ENCODE results near the gene C5orf52.
"Not testable (repeated sequence)": the region's sequence is repeated elsewhere in the genome, so short reads cannot be mapped to it uniquely, and the experiment has no call there.

C5orf52 gene

GRCh38 chr5:157679801-157680200, 8.5 kb downstream of the C5orf52 start:
- DNase-seq = no peak

GRCh38 chr5:157680239-157680638, 8.9 kb downstream of the C5orf52 start:
- DNase-seq = no peak

DNA sequence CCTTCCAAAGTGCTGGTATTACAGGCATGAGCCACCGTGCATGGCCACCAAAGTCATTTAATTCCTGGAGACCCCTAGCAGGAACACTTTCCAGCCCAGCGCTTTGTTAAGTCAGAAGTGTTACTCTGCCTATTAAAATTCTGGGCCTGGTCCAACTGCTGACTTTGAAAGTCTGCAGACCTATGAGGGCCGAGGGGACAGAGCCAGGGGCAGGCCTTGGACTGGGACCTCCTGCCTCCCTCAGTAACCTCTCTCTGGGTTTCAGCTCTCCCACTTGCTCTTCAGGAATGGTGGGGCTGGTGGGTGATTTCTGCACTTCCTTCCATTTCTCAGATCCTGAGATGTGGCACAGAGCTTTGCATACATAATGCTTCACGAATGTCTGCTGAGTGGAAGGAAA, 9.7 kb downstream of the C5orf52 start:
- no peak for DNase-seq

DNA sequence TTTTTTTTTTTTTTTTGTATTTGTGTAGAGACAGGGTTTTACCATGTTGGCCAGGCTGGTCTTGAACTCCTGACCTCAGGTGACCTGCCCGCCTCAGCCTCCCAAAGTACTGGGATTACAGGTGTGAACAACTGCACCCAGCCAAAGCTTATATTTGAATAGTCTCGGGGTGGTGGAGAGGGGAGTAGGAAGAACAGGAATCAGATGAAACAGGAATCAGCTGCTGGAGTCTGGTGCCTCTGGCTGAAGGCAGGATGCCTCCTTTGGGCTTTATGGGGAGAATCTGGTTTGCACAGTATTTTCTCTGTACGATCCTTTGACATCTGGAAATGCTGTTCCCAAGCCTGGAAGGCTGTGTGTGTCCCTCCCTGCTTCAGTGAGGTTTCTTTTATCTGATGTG, 10.9 kb downstream of the C5orf52 start:
- DNase-seq = no peak

GRCh38 chr5:157686276-157687197, 15.2 kb downstream of the C5orf52 start:
- not testable (repeated sequence) for DNase-seq

DNA sequence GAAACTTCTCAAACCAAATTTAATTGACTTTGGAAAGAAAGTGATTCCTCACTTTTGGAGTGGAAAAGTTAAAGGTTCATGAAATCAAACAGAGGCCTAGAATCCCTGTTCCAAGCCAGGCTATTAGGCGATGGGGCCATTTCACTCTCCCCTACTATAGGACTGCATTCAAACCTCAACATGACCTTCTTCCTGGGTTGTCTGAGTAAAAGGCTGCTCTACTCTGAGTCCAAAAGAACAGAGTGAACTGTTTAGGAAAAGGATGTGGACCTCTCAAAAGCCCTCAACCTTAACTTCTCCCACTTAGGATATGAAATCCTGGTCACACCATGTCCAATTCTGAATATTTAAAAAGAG, 15.8 kb downstream of the C5orf52 start:
- DNase-seq = no peak

GRCh38 chr5:157689942-157690689, 18.8 kb downstream of the C5orf52 start:
- no peak for DNase-seq

DNA sequence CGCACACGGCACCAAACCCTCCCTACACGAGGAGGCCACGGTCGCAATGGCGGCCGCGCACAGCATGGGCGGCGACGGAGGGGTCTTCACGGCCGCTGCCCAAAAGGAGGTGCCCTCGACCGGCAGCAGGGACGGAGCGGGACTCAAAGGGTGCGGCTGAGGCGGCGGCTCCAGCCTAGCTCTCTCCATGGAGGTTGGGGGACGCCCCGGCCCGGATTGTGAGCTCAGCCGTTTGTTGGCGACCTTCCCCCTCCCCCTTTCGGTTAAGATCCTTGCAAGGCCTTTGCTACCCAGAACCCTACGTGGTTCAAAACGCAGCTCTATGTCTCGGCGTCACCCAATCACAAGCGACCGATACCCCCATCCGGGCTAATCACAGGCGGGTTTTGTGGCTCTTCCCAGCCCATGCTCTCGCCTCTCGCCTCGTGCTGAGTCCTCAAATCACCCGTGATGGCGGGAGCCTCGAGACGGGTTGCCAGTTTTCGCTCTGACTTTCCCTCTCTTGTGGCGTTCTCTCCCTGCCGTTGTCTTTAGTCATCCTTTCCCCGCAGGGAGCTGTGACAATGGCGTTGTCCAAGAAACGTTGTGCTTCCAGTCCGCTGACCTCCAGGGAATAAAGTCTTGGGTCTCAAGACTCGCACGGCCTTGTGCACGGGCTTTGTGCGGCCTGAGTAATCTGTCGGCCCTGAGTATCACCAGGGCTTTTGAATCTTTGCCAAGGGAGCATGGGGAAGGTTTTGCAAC, 19.5 kb downstream of the C5orf52 start:
- DNase-seq = no peak

DNA sequence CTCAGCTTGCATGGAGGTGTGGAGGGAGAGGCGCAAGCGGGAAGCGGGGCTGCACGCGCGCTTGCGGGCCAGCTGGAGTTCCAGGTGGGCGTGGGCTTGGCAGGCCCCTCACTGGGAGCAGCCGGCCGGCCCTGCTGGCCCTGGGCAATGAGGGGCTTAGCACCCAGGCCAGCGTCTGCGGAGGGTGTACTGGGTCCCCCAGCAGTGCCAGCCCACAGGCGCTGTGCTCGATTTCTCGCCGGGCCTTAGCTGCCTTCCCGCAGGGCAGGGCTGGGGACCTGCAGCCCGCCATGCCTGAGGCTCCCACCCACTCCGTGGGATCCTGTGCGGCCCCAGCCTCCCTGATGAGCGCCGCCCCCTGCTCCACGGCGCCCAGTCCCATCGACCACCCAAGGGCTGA, 22.5 kb downstream of the C5orf52 start:
- DNase-seq = not testable (repeated sequence)

- DNase-seq = not testable (repeated sequence)
Measured at GRCh38 chr5:157696154-157696553, 24.8 kb downstream of the C5orf52 start.

- not testable (repeated sequence) for DNase-seq
Measured at GRCh38 chr5:157698674-157699073, 27.3 kb downstream of the C5orf52 start.

GRCh38 chr5:157703736-157704135, 32.4 kb downstream of the C5orf52 start:
- DNase-seq = no peak

- no peak for DNase-seq
Measured at GRCh38 chr5:157708866-157709265, 37.5 kb downstream of the C5orf52 start.

GRCh38 chr5:157709346-157709745, 38.0 kb downstream of the C5orf52 start:
- no peak for DNase-seq

GRCh38 chr5:157710431-157710830, 39.1 kb downstream of the C5orf52 start:
- no peak for DNase-seq

DNA sequence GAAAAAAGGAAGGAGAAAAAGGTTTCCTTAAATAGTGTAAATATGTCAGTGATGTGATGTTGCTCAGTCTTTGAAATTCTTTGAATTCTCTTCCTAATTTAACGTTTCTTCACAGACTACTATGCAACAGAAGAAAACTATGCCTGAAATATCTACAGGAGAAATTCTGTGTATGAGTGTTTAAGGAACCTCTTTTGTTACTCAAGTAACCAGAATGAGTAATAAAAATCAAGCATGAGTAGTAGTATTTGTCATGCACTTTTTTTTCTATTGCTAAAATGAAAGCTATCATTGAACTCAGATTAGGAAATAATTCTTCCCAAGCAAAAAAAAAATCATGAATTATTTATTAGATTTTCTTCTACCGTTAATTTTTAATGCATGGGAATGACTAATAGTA, 39.5 kb downstream of the C5orf52 start:
- DNase-seq = no peak

- no peak for DNase-seq
Measured at GRCh38 chr5:157713830-157714595, 42.7 kb downstream of the C5orf52 start.

DNA sequence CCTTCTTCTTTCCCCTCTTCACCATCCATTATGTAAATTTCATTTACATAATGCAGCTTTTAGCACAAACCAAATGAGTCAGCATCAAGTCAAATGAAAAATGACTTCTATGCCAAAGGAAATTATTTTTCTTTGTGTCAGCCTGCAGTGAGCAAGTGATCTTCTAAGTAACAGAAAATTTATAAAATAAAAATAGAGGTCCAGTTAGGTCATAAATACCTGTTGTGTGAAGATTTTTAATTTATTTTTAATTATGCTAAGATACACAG, 43.2 kb downstream of the C5orf52 start:
- no peak for DNase-seq

DNA sequence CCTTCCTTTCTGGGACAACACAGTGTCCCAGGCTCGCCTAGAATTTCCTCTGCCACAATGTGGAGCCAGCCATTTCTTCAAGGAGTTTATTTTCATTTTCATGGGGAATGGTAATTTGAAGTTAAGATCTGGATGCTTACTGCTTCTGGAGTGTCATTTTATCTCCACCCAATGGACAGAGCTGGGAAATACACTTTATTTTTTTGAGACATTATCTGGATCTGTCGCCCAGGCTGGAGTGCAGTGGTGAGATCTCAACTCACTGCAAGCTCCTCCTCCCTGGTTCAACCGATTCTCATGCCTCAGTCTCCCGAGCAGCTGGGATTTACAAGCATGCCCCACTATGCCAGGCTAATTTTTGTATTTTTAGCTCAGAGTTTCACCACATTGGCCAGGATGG, 47.2 kb downstream of the C5orf52 start:
- DNase-seq = peak; percentile 53

DNA sequence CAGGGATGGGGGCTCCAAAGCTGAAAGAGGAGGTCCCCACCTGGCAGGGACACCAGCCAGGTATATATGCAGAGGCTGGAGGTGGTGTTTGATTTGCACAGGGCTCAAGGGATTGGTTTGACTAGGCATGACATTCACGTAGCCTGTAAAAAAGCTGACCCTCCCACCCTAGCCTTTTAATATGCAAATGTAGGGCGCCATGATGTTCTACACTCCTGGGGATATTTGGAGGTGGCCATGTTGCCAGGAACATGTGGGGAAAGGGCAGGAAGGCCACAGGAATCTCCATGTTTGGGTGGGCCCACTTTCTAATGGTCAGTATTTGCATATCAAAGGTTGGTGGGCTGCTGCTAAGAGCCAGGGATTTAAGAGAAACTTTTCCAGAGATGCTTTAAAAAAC, 47.9 kb downstream of the C5orf52 start:
- no peak for DNase-seq

- DNase-seq = no peak
Measured at GRCh38 chr5:157721159-157721558, 49.8 kb downstream of the C5orf52 start.

DNA sequence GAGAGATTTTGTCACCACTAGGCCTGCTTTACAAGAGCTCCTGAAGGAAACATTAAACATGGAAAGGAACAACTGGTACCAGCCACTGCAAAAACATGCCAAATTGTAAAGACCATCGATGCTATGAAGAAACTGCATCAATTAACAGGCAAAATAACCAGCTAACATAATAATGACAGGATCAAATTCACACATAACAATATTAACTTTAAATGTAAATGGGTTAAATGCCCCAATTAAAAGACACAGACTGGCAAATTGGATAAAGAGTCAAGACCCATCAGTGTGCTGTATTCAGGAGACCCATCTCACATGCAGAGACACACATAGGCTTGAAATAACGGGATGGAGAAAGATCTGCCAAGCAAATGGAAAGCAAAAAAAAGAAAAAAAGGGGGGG, 51.6 kb downstream of the C5orf52 start:
- not testable (repeated sequence) for DNase-seq

DNA sequence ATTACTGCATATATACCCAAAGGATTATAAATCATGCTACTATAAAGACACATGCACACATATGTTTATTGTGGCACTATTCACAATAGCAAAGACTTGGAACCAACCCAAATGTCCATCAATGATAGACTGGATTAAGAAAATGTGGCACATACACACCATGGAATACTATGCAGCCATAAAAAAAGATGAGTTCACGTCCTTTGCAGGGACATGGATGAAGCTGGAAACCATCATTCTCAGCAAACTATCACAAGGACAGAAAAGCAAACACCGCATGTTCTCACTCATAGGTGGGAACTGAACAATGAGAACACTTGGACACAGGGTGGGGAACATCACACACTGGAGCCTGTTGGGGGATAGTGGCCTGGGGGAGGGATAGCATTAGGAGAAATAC, 55.3 kb downstream of the C5orf52 start:
- DNase-seq = not testable (repeated sequence)
